Skeletal muscle satellite cell (primary cell): ENCODE measurements around the gene CACNA1D.
"Not testable (repeated sequence)": the region's sequence is repeated elsewhere in the genome, so short reads cannot be mapped to it uniquely, and the experiment has no call there.

Source experiments
- H3K27me3 ChIP-seq: 2 replicates; pipeline ENCODE4 v1.7.0; 2013; ENCODE audit warnings: low read length; ENCODE audit not compliant: control insufficient read depth, insufficient read depth
- H3K36me3 ChIP-seq: 2 replicates; pipeline ENCODE4 v1.7.0; 2013; ENCODE audit warnings: mild to moderate bottlenecking, control low read depth, low read length; ENCODE audit not compliant: insufficient read depth
- H3K4me1 ChIP-seq: 2 replicates; pipeline ENCODE4 v1.7.0; 2013; ENCODE audit warnings: low read length; ENCODE audit not compliant: control insufficient read depth, insufficient read depth
- H3K4me2 ChIP-seq: 2 replicates; pipeline ENCODE4 v1.7.0; 2013; ENCODE audit warnings: mild to moderate bottlenecking, low read length
- H3K4me3 ChIP-seq: 2 replicates; pipeline ENCODE4 v1.7.0; 2013; ENCODE audit warnings: low read length
- H3K9ac ChIP-seq: 2 replicates; pipeline ENCODE4 v1.7.0; 2013; ENCODE audit warnings: mild to moderate bottlenecking, low read depth, low read length, moderate library complexity
- H3K9me3 ChIP-seq: replicated peaks from 2 replicates; pipeline ENCODE4 v1.7.0; 2013; ENCODE audit warnings: mild to moderate bottlenecking, control low read depth, low read length

CACNA1D gene

GRCh38 chr3:53554559-53555067 lies 60.2 kb downstream of the CACNA1D start:
- Histone ChIP-seq H3K9me3 (no peaks in the 10 kb centered on the region), H3K36me3 (no peaks in the 10 kb centered on the region), H3K4me1 (no peaks in the 10 kb centered on the region), H3K27me3 (peaks cover 12% of the 10 kb centered on the region), H3K4me3 (no peak overlapping the region), H3K4me2 (no peak overlapping the region), H3K9ac (no peak overlapping the region)

DNA sequence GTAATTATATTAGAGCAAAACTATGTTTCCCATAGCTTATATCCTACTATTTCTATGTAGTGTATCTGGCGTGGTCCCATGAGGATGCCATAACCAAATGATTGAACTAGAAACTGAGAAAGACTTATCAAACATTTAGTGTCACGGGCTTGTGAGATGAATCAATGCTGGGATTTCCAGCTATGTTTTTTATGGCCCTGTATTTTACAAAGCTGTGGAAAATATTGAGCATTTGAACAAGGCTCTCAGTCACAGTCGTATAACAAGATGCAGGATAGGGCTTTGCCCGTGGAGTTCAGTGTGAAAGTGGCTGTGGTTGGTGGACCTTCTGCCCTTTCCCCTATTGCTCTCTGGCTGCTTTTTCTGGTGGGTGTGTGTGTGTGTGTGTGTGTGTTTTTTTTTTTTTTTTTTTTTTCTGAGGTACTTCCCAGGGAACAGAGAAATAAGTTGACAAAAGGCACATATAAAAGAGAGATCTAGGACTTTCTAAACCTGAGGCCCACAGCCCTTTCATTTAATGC lies 60.7 kb downstream of the CACNA1D start:
- H3K36me3 ChIP-seq, result no peaks in the 10 kb centered on the region
- H3K27me3 ChIP-seq, result peaks cover 9% of the 10 kb centered on the region
- no peak overlapping the region for H3K4me3 ChIP-seq
- H3K9ac ChIP-seq, result no peak overlapping the region
- no peak overlapping the region for H3K4me2 ChIP-seq
- no peaks in the 10 kb centered on the region for H3K9me3 ChIP-seq
- no peaks in the 10 kb centered on the region for H3K4me1 ChIP-seq

GRCh38 chr3:53566461-53567145 lies 72.2 kb downstream of the CACNA1D start:
- Histone ChIP-seq H3K9ac (no peak overlapping the region), H3K4me2 (no peak overlapping the region), H3K4me3 (no peak overlapping the region), H3K9me3 (no peaks in the 10 kb centered on the region), H3K27me3 (peaks cover 8% of the 10 kb centered on the region), H3K36me3 (no peaks in the 10 kb centered on the region), H3K4me1 (no peaks in the 10 kb centered on the region)

DNA sequence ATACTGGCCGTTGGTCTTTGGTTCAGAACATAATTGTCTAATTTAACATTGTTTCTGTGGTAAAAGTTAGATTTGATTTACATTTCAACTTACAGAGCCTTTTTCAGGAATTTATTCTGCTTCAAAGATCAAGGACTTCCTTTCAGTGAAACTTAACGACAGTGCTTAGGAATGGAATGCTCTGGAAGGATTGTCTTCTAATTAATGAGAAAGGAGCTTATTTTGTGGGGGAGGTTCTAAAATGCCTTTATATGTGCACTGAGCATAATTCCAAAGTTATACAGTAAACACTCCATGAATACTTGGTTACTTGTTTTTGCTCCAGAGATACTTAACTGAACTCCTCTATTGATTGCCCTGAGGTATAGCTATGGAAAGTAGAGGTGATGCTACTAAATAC lies 75.7 kb downstream of the CACNA1D start:
- no peak overlapping the region for H3K4me3 ChIP-seq
- no peak overlapping the region for H3K4me2 ChIP-seq
- no peaks in the 10 kb centered on the region for H3K4me1 ChIP-seq
- H3K27me3 ChIP-seq, result peaks cover 8% of the 10 kb centered on the region
- H3K36me3 ChIP-seq, result no peaks in the 10 kb centered on the region
- H3K9ac ChIP-seq, result no peak overlapping the region
- no peaks in the 10 kb centered on the region for H3K9me3 ChIP-seq

DNA sequence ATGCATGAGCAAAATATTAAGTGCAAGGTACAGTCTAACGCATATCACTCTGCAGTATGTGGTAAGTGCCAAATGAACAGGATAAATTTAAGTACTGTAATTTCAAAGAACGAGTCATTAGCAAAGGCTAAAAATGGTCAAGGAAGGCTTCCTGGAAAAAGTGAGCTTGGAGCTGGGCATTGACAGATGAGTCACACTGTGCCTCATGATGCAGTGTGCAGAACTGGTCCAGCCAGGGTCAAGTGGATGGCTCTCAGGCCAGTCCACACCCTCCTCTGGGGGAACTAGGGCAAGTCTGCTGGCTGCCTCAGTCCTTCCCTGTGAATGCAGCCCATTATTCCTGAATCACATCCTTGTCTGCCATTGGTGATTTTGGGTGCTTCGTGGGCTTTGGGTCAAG lies 76.3 kb downstream of the CACNA1D start:
- H3K36me3 ChIP-seq, result no peaks in the 10 kb centered on the region
- H3K27me3 ChIP-seq, result peaks cover 7% of the 10 kb centered on the region
- no peak overlapping the region for H3K4me3 ChIP-seq
- no peaks in the 10 kb centered on the region for H3K4me1 ChIP-seq
- H3K4me2 ChIP-seq, result no peak overlapping the region
- H3K9ac ChIP-seq, result no peak overlapping the region
- H3K9me3 ChIP-seq, result no peaks in the 10 kb centered on the region

DNA sequence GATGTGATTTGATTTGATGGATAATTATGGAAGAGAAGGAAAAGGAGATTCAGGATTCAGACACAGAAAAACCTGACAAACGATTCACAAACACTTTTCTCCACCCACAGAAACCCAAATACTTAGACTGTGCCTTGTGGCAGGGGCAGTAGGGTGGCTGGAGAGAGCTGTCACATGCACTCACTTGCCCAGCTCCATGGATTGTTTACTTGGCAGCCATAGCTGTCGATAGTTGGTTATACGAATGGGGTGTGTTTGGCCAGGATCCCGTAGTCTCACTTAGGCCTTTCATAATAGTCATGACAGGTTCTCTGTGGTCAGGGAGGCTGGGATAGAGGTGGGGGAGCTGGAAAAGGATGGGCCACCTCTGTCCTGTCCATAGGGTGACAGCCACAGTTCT lies 76.9 kb downstream of the CACNA1D start:
- no peak overlapping the region for H3K4me3 ChIP-seq
- H3K36me3 ChIP-seq, result no peaks in the 10 kb centered on the region
- H3K4me2 ChIP-seq, result no peak overlapping the region
- H3K4me1 ChIP-seq, result no peaks in the 10 kb centered on the region
- H3K9ac ChIP-seq, result no peak overlapping the region
- H3K9me3 ChIP-seq, result no peaks in the 10 kb centered on the region
- H3K27me3 ChIP-seq, result peaks cover 2% of the 10 kb centered on the region

DNA sequence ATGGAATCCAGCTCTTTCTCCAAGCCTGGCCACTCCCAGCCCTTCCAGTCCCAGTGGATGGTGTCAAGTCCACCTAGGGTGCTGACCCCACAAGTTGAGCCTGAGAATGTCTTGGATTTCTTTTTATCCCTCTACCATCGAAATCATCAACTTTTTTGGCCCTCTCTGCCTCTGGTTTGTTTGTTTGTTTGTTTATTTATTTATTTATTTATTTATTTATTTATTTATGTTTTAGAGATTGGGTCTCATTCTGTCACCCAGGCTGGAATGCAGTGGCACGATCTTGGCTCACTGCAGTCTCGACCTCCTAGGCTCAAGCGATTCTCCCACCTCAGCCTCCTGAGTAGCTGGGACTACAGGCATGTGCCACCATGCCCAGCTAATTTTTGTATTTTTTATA lies 77.8 kb downstream of the CACNA1D start:
- H3K9ac ChIP-seq, H3K4me2 ChIP-seq, H3K36me3 ChIP-seq, H3K27me3 ChIP-seq, H3K4me3 ChIP-seq, H3K9me3 ChIP-seq, H3K4me1 ChIP-seq: not testable (repeated sequence)

- no peak overlapping the region for H3K9ac ChIP-seq
- H3K36me3 ChIP-seq, result no peaks in the 10 kb centered on the region
- H3K4me3 ChIP-seq, result no peak overlapping the region
- H3K9me3 ChIP-seq, result no peaks in the 10 kb centered on the region
- no peaks in the 10 kb centered on the region for H3K4me1 ChIP-seq
- H3K27me3 ChIP-seq, result no peaks in the 10 kb centered on the region
- no peak overlapping the region for H3K4me2 ChIP-seq
Measured at GRCh38 chr3:53577506-53577905, 83.1 kb downstream of the CACNA1D start.

DNA sequence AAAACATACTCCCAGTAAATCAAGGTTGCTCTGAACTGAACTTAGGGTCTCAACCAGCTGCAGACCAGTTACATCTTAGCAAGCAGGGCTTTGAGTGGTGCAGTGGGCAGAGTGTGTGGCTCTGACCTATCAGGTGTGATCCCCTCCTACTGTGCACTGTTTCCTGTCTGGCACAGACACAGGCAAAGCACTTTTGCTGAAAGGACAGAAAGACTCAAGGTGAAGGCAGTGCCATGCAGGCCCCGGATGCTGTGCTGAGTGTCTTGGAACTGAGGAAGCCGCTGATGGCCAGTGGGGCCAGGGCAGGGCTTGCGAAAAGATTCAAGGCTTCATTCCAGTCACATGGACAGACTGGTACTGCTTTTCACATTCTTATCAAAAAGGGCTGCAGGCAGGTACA lies 85.2 kb downstream of the CACNA1D start:
- H3K27me3 ChIP-seq, result peaks cover 16% of the 10 kb centered on the region
- H3K9me3 ChIP-seq, result no peaks in the 10 kb centered on the region
- no peak overlapping the region for H3K4me3 ChIP-seq
- H3K9ac ChIP-seq, result no peak overlapping the region
- no peaks in the 10 kb centered on the region for H3K4me1 ChIP-seq
- no peaks in the 10 kb centered on the region for H3K36me3 ChIP-seq
- no peak overlapping the region for H3K4me2 ChIP-seq

- Histone ChIP-seq H3K27me3 (peaks cover 16% of the 10 kb centered on the region), H3K36me3 (no peaks in the 10 kb centered on the region), H3K9me3 (no peaks in the 10 kb centered on the region), H3K9ac (no peak overlapping the region), H3K4me2 (no peak overlapping the region), H3K4me3 (no peak overlapping the region), H3K4me1 (no peaks in the 10 kb centered on the region)
Measured at GRCh38 chr3:53581671-53582070, 87.3 kb downstream of the CACNA1D start.

GRCh38 chr3:53583161-53583690 lies 88.8 kb downstream of the CACNA1D start:
- Histone ChIP-seq H3K9ac (no peak overlapping the region), H3K9me3 (no peaks in the 10 kb centered on the region), H3K27me3 (peaks cover 19% of the 10 kb centered on the region), H3K4me3 (no peak overlapping the region), H3K4me1 (no peaks in the 10 kb centered on the region), H3K4me2 (no peak overlapping the region), H3K36me3 (no peaks in the 10 kb centered on the region)

DNA sequence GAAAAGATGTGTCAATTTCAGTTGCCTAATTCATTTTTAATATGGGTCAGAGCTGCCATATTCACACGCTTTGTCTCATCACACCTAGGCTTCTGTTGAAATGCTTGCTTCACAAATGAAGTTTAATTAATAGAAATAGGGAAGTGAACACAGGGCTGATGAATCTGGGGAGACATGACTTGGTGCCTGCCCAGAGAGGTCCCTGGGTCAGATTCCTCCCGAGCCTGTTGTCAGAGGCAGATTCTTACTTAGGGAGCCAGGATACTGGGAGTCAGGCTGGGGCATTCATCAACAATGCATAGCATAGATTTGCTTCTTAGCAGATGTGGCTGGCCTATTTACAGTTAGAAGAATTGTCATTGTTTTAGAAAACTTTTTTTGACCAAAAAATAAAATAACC lies 90.6 kb downstream of the CACNA1D start:
- Histone ChIP-seq H3K36me3 (no peaks in the 10 kb centered on the region), H3K9me3 (no peaks in the 10 kb centered on the region), H3K4me3 (no peak overlapping the region), H3K27me3 (peaks cover 24% of the 10 kb centered on the region), H3K4me1 (no peaks in the 10 kb centered on the region), H3K9ac (no peak overlapping the region), H3K4me2 (no peak overlapping the region)
